GM21717 (cell line): ENCODE measurements around the gene ZNF414.
"Not testable (repeated sequence)": the region's sequence is repeated elsewhere in the genome, so short reads cannot be mapped to it uniquely, and the experiment has no call there.

Experiments used
- ATAC-seq: cut with Tn5 transposase; IDR thresholded peaks from one replicate; pipeline ENCODE4 v1.9.1; 2021; ENCODE audit warnings: mild to moderate bottlenecking, moderate library complexity; ENCODE audit not compliant: unreplicated experiment

Gene ZNF414, protein sequence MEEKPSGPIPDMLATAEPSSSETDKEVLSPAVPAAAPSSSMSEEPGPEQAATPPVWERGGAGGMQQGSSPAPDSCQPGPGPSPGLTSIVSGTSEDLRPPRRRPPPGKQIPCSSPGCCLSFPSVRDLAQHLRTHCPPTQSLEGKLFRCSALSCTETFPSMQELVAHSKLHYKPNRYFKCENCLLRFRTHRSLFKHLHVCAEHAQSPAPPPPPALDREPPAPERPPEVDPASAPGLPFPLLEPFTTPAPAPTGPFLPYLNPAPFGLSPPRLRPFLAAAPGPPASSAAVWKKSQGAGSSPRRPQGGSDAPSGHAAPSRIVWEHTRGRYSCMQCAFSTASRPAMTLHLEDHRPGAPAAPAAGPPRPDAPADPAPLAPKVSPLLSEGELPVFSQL

DNA sequence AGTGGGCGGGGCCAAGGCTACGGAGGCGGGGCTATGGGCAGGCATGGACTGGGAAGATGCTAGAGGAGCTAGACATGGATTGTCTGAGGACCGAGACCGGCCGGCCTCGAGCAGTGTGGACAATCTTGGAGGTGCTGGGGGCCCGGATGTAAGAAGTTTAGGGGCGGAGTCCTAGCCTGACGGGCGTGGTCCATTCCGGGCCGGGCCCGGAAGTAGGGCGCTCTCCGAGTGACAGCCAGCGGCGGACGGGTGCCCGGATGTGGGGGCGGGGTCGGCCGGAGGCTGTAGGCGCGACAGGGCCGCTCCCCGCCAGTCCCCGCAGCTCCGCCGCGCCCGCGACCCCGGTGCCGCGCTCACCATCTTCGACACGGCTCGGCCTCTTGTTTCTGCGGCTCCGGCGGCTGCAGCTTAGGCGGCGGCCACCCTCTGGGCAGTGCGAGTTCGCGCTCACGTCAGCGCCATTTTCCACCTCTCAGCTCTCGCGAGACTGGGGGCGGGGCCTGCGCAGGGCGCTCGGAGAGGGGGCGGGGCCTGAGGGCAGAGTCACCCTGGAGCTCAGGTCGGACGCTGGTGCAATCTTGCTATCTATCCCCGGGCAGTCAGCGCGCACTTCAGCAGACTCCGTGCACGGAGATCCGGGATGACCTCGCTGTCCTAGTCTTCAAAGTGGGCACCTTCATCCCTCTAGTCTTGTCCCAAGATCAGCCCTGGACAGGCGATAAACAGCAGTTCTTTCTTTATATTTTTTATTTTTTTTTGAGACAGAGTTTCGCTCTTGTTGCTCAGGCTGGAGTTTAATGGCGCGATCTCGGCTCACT, at the start of gene ZNF414:
Gene ZNF414, minus strand, starts transcription at position 481 of the 818 bp plus-strand sequence. Its CDS starts 121 bp downstream, at position 360.
- ATAC-seq: peak; percentile 86

DNA sequence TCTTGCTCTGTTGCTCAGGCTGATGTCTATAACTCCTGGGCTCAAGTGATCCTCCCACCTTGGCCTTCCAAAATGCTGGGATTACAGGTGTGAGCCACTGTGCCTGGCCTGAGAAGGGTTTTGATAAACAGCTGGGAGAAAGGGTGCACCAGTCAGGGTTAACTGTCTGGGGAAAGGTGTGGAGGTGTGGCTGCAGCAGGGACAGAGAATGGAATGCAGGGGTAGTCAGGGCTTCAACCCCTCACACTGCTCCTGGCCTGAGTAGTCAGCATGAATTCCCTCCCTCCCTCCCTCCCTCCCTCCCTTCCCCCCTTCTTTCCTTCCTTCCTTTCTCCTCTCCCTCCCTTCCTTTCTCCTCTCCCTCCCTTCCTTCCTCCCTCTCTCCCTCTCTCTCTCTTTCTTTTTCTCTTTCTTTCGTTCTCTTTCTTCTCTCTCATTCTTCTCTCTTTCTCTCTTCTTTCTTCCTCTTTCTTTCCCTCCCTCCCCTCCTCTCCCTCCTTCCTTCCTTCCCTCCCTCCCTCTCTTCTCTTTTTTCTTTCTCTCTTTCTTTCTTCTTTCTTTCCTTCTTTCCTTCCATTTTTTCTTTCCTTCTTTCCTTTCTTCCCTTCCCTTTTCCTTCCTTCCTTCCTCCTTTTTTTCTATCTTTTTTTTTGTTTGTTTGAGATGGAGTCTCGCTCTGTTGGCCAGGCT, 47.3 kb upstream of the ZNF414 start:
- ATAC-seq: no peak

DNA sequence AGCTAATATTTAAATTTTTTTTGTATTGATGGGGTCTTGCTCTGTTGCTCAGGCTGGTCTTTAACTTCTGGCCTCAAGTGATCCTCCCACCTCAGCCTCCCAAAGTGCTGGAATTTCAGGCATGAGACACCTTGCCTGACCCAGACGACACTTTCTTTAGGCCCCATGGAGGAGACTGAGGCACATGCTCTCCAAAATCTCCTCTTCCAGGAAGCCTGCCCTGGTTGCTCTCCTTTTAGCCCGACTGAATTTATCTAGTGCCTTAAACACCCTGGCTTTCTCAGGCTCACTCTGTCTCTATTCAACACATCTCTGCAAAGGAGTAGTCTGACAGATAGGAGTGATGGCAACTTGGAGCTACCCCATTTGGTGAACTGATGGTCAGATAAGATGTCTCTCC, 44.4 kb upstream of the ZNF414 start:
- ATAC-seq: no peak

DNA sequence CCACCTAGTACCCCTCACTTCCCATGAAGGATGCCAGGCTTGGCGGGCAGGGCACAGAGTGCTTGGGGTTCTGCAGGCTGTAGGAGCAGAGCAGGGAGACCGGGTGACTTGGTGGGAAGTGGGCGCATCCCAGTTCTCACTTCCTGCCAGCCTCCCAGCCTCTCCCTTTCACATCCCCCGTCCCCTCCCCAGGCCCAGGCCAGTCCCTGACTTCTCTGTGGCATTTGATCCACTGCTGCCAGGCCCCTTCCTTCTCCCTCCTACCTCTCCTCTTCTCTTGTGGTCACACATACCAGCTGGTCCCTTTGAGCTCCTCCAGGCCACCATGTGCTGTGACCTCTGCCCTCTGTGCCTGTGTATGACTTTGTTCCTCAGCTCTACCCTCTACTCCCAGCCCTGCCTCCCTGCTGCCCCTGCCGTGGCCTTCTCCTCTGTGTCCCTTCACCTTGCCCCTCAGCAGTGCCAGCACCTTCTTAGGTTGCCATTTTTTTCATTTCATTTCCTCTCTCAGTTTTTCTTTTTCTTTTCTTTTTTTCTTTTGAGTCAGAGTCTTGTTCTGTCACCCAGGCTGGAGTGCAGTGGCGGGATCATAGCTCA, 43.8 kb upstream of the ZNF414 start:
- no peak for ATAC-seq

DNA sequence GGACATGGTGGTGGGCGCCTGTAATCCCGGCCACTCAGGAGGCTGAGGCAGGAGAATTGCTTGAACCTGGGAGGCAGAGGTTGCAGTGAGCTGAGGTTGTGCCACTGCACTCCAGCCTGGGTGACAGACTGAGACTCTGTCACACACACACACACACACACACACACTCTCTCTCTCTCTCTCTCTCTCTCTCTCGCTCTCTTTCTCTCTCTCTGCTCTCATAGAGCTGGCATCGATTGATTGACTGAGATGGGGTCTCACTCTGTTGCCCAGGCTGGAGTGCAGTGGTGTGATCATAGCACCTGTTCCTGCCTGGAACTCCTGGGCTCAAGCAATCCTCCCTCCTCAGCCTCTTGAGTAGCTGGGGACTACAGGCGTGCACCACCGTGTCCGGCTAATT, 39.8 kb upstream of the ZNF414 start:
- not testable (repeated sequence) for ATAC-seq

DNA sequence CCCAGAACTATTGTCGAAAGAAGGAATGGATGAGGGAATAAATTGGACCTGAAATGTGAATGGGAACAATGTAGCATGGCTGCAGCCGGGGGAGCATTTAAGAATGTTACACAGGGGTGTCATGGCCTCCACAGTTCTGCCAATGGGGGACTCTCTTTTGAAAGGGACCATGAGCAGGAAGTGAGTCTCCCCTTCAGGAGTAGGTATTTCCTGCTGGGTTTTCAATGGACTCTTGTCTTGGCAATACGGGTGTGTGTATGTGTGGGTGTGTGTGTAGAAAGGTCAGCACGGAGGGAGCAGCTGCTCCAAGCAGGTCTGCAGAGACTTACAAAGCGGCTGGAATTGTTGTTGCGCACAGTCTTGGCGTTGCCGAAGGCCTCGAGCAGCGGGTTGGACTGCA, 38.8 kb upstream of the ZNF414 start:
- no peak for ATAC-seq

DNA sequence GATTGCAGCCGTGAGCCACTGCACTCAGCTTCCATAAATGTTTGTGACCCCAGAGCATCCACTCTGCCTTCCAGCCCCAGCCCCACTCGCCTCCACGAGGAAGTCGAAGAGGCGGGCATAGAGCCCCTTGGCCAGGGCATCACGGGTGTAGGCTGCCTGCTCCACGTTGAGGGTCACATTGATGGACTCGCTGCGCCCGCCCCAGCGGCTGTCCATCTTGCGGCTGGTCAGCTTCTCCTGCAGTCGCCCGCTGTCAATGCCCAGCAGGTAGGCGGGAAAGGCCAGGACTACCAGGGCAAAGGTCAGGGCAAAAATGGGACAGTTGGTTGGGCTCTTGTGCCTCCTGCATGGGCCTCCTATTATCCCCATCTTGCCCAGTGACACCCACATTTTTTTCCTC, 36.1 kb upstream of the ZNF414 start:
- no peak for ATAC-seq

DNA sequence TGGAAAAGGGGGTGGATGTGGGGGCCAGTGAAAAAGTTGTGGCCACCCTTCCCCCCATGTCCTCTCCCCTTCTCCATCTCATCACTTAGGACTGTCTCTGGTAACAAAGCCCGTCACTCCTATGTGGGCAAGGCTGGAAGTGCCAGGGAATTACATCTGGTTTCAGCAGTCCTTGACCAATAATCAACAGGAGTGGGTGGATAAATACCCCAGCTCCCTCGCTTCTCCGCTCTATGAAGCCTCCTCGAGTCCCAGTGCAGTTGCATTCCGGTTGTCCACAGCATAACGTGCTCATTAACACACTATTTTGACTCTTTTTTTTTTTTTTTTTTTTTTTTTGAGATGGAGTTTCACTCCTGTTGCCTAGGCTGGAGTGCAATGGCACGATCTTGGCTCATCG, 31.8 kb upstream of the ZNF414 start:
- no peak for ATAC-seq

DNA sequence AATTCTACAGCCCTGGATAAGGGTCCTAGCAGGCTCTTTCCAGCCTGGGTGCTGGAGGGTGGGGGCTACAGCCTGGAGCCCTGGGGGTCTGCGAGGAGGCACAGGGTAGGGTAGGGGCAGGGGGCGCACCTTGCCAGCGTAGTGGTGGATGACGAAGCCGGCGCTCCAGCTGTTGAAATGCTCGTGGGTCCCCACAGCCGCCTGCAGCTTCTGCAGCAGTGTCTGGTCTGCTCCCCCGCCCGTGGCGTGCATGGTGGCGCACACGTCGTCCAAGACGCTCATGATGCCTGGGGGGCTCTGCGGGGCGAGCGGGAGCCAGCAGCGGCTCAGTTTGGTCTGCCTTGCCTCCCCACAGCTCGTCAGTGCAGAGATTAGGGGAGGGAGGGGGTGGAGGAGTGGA, 30.2 kb upstream of the ZNF414 start:
- ATAC-seq: no peak

DNA sequence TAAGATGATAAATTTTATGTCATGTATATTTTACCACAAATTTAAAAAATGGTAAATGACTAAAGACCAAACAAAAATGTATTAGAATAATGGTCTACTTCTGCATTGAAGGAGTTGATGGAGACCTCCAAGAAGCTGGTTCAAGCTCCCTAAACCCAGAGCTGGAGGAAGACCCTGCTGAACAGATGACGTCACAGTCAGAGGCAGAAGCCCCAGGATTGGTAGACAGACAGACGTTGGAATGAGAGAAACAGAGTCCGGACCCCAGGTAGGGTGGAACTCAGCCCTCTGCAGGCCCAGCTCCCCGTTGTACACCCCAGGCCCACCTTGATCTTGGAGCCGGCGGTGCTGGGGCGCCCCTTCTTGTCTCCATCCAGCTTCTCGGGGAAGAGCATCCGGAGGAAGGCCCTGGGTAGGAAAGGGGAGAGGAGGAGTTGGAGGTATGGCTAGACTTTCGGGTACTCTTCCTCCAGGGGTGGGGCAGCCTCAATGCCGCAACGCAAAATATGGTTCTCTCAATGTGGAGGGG, 25.7 kb upstream of the ZNF414 start:
- no peak for ATAC-seq

DNA sequence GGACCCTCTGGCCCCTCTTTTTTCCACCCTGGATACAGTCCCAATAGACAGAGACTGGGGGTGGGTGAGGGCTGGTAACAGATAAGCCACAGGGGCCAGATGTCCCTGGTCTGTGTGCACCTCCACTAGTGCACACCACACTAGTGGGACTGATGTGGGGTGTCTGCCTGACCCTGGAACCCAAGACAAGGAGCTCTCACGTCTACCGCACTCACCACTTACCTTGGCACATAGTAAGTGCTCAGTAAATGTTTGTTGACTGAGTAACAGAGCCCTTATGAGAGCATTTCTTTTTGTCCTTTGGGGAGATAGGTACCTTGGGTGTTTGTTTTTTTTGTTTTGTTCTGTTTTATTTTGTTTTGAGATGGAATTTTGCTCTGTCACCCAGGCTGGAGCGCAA, 23.1 kb upstream of the ZNF414 start:
- no peak for ATAC-seq

DNA sequence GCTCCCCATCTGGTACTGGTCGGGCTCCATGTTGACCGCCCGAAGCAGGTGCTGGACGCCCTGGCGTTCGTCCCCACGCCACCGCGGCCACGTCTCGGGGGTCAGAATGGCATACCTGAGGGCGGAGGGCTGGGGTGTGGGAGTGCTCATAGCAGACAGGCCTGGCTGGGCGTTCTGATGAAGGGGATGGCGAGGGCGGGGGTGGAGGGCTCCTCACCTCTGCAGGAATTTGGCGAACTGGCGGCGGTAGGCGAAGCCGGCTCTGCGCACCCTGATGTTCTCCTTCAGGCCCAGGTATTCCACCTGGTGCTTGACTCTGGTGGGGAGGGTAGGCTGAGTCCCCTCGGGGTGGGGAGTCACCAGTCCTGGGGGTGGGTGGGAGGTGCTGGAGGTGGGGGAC, 22.3 kb upstream of the ZNF414 start:
- no peak for ATAC-seq

DNA sequence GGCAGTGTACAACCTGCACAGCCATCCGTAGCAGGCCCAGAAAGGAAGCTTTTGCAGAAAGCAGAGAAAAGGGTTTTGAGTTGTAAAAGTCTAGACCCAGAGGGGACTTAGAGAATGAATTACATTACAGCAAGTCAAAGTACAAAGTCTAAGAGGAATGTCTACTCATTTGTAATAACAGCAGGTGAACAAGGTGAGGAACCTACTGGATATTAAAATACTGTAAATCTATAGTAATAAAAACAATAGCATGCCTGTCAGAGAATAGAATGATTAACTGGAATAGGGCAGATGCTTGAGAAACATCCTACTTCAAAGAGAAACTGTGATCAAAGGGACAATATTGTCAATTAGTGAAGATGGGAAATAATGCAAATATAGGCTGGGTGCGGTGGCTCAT, 18.3 kb upstream of the ZNF414 start:
- no peak for ATAC-seq

DNA sequence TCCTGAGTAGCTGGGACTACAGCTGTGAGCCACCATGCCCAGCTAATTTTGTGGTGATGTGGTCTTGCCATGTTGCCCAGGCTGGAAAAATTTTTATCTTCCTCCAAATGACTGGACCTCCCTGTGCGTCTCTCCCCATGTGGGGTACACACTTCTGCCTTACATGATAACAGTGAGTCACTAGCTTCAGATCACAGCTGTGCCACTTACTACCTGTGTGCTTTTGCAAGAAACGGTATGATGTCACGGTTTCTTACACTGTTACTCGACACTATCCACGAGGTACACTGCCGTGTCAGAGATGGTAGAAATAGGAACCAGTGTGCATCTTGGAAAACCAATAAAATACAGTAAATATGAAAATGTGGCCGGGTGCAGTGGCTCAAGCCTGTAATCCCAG, 17.5 kb upstream of the ZNF414 start:
- ATAC-seq: no peak

DNA sequence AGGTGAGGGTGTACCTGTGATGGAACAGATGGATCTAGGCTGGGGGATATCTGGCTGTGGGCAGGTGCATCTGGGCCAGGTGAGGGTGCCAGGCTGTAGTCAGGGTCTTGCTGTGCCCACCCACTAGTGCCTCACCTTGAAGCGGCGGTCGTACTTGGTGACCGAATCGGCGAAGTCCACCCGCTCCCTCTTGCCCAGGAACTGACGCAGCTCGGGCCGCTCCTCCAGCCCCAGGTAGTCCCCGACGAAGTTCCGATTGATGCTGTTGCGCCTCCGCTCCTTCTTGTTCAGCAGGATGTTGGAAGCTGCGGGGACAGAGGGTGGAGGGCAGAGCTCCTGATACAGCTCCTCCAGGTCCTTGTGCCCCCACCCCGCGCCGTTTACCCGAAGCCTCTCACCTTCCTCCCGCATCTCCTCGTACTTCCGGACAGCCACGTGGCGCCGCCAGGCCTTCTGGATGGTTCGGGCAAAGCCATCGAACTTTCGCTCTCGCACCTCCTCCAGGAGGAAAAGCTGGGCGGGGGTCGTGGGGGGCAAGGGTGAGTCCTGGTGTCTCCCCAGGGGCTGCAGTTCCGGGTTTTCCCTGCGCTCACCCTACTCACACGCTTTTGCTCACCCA, 16.2 kb upstream of the ZNF414 start:
- ATAC-seq: no peak

DNA sequence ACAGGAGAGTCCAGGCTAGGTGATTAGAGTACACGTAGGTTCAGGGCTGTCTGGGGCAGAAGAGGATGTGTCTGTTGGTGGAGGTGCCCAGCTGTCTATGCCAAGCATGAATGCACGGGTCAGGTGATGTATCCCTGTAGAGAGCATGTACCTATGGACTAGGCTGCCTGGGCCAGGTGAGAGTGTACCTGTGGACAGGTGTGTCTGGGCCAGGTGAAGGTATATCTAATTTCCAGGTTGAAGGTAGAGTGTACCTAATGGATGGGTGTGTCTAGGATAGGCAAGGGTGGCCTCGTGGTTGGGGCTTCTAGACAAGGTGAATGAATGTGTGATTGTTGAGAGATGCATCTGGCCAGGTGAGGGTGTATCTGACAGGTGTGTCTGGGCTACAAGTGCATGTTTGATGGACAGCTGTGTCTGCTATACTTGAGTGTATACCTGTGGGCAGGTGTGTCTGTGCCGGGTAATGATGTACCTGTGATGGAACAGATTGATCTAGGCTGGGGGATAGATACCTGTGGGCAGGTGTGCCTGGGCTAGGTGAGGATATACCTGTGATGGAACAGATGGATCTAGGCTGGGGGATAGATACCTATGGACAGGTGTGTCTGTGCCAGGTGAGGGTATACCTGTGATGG, 15.5 kb upstream of the ZNF414 start:
- ATAC-seq: no peak

DNA sequence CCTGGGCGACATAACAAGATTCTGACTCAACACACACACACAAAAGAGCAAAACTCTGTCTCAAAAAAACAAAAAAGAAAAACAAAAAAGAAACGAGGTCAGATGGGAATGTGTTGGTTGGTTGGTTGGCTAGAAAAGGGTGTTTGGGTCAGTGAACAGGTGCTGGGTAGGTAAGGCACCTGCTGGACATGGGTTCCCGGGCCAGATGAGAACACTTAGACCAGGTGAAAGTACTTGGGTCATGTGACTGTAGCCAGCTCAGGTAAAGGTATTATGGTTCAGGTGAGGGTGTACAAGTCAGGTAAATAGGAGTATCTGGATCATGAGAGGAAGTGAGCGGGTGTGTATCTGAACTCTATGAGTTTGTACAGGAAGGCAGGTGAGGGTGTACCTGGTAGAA, 14.5 kb upstream of the ZNF414 start:
- ATAC-seq: no peak

DNA sequence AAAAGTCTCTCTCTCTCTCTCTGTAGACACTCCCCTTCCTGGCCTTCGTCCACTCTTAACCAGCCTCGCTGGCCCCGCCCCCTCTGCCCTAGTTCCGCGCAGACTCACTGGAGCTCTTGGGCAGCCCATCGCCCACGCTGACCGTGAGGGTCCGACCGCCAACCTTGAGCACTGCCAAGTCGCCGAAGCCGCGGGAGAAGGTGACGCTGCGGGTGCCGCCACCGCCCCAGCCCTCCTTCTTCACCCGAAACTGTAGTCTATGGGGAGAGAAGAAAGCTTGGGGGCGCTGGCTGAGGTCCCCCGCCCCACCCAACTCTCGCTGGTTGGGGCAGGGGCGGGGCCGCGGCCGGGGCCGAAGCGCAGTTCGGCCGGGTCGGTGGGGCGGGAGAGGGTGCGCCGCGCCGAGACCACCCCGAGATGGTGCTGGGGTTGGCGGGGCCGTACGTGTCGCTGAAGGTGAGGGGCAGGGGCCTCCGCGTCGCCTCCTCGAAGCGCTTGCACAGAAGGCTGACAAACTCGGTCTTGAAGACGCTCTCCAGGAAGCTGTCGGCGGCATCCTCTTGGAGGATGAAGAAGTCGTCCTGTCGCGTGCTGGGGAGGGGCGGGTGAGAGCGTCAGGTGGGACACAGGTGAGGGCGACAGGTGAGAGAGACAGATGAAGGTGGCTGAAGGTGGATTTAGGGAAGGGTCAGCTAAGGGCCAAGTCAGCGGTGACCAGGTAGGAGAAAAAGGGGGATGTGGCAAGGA, 12.6 kb upstream of the ZNF414 start:
- no peak for ATAC-seq

DNA sequence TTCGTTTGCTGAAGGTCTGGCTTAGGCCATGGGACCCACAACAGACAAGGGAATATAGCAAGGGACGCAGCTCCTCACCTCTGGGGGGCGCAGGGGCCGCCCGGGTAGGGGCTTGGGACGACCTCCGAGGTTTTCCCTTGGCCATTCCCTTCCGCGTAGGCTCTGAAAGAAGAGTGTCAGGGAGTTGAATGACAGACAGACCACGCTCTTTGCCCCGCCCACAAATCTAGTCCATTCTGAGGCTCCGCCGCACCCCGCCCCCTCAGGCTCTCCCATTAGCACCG, 11.4 kb upstream of the ZNF414 start:
- no peak for ATAC-seq

DNA sequence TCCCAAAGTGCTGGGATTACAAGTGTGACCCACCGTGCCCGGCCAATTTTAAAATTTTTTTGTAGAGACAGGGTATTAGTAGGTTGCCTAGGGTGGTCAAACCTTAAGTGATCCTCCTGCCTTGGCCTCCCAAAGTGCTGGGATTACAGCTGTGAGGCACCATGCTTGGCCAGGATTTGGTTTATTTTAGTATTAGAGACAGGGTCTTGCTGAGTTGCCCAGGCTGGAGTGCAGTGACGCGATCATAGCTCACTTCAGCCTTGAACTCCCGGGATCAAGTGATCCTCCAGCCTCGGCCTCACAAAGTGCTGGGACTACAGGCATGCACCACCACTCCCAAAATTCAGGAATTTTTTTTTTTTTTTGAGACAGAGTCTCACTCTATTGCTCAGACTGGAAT, 5.4 kb upstream of the ZNF414 start:
- no peak for ATAC-seq
